ENCODE data around the gene ITPKB.

The ITPKB gene

GRCh38 chr1:226699166-226699565 lies 39.9 kb downstream of the ITPKB start:
- no peak for TF ChIP-seq CTCF (IDR thresholded peaks at IDR 0.05; ENCODE audit: low read depth, low read length)
- H3K4me3 ChIP-seq (replicated peaks in 1 of 2; ENCODE audit: low read depth in 2 of 2, low read length in 2 of 2) = no peak overlapping the region
- DNase-seq (ENCODE audit: low read depth in 2 of 2) = no peak

GRCh38 chr1:226698659-226699058 lies 40.4 kb downstream of the ITPKB start:
- TF ChIP-seq CTCF (IDR thresholded peaks at IDR 0.05; ENCODE audit: low read depth, low read length) = no peak
- no peak overlapping the region for H3K4me3 ChIP-seq (replicated peaks in 1 of 2; ENCODE audit: low read depth in 2 of 2, low read length in 2 of 2)
- DNase-seq (ENCODE audit: low read depth in 2 of 2) = no peak

GRCh38 chr1:226697929-226698544 lies 41.0 kb downstream of the ITPKB start:
- TF ChIP-seq CTCF (IDR thresholded peaks at IDR 0.05; ENCODE audit: low read depth, low read length) = no peak
- H3K4me3 ChIP-seq (replicated peaks in 1 of 2; ENCODE audit: low read depth in 2 of 2, low read length in 2 of 2) = no peak overlapping the region
- no peak for DNase-seq (ENCODE audit: low read depth in 2 of 2)

- peak; percentile 73 to 83 for DNase-seq (ENCODE audit: low read depth in 2 of 2)
- no peak for TF ChIP-seq CTCF (IDR thresholded peaks at IDR 0.05; ENCODE audit: low read depth, low read length)
- H3K4me3 ChIP-seq (replicated peaks in 1 of 2; ENCODE audit: low read depth in 2 of 2, low read length in 2 of 2) = no peak overlapping the region
These were observed 41.7 kb downstream of the ITPKB start for GRCh38 chr1:226697151-226697928.

GRCh38 chr1:226696547-226696946 lies 42.5 kb downstream of the ITPKB start:
- H3K4me3 ChIP-seq (replicated peaks in 1 of 2; ENCODE audit: low read depth in 2 of 2, low read length in 2 of 2) = no peak overlapping the region
- TF ChIP-seq CTCF (IDR thresholded peaks at IDR 0.05; ENCODE audit: low read depth, low read length) = no peak
- peak in 1 of 2 donors; percentile 12 for DNase-seq (ENCODE audit: low read depth in 2 of 2)

- TF ChIP-seq CTCF (IDR thresholded peaks at IDR 0.05; ENCODE audit: low read depth, low read length) = no peak
- DNase-seq (ENCODE audit: low read depth in 2 of 2) = no peak
- H3K4me3 ChIP-seq (replicated peaks in 1 of 2; ENCODE audit: low read depth in 2 of 2, low read length in 2 of 2) = no peak overlapping the region
These were observed 43.7 kb downstream of the ITPKB start for GRCh38 chr1:226695335-226695900.
